Activated T-helper 17 cell treated with anti-CD3 and anti-CD28 coated beads, Interleukin-2, amount 50 U/mL, for 72 hours (primary cell): ENCODE results near the gene TSHZ2. TPM values are rescaled to one million over a fixed set of nuclear protein-coding genes. Genes with fewer than 3 reads are reported as not detected.

ENCODE experiments used
- ATAC-seq: fragments of 150-1000 bp; cut with Tn5 transposase; replicated peaks from 2 replicates; pipeline ENCODE4 v1.10.0; 2021; ENCODE audit warnings: mild to moderate bottlenecking, moderate library complexity
- H3K27ac Mint-ChIP-seq: one replicate; pipeline ENCODE4 v1.8.0; 2022; ENCODE audit warnings: mixed read lengths
- H3K27me3 Mint-ChIP-seq: one replicate; pipeline ENCODE4 v1.8.0; 2022; ENCODE audit warnings: mixed read lengths
- H3K36me3 Mint-ChIP-seq: one replicate; pipeline ENCODE4 v1.8.0; 2022; ENCODE audit warnings: low read depth, mild to moderate bottlenecking, mixed read lengths
- H3K4me1 Mint-ChIP-seq: one replicate; pipeline ENCODE4 v1.8.0; 2022; ENCODE audit warnings: mixed read lengths
- H3K4me3 Mint-ChIP-seq: one replicate; pipeline ENCODE4 v1.8.0; 2022; ENCODE audit warnings: mild to moderate bottlenecking, mixed read lengths
- H3K9me3 Mint-ChIP-seq: one replicate; pipeline ENCODE4 v1.8.0; 2022; ENCODE audit warnings: mixed read lengths
- total RNA-seq, 2 donors: library from RNA; stranded (reverse); gene quantifications; one replicate each; pipeline ENCODE4 v1.2.3, GENCODE V29; 2022

TSHZ2 gene
- total RNA-seq, 2 donors from 2014 or later = 29.8 to 58.2 TPM

DNA sequence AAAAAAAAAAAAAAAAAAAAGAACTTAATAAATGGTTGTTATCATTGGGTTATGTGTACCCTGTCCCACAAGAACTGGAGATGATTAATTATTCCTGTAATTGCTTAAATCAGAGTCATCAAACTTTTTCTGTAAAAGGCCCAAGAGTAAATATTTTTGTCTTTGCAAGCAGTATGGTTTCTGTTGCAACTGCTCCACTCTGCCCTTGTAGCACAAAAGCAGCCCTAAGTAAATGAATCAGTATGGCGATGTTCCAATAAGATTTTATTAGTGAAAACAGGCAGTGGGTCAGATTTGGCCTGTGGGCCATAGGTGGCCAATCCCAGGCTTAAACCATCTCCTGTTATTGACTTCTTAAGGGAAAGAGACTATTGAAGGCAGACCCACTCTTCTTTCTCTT lies 252.7 kb downstream of the TSHZ2 start:
- peak overlapping the region; percentile 67 for H3K27ac Mint-ChIP-seq
- no peak for ATAC-seq

DNA sequence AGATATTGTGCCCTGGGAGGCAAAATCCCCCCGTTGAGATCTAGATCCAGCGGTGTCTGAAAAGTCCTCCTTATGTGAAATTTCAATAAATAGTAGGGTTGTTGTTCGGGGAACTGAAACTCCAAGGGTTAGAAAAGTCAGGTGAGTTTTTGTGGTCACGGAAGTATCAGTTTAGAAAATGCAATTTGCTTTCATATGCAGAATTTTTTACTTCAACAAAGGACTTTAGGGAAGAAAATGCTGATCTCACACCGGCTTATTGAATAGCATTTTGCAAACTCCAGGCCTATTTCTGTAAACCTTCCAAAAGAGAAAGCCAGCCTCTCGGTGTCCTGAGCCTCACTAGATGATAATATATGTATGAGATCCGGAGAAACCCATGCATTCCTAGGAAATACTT lies 254.7 kb downstream of the TSHZ2 start:
- Mint-ChIP-seq H3K27me3 (no peaks in the 10 kb centered on the region), H3K4me1 (peaks cover 11% of the 10 kb centered on the region), H3K9me3 (no peaks in the 10 kb centered on the region), H3K36me3 (no peaks in the 10 kb centered on the region), H3K27ac (no peak overlapping the region), H3K4me3 (no peak overlapping the region)
- ATAC-seq = no peak

More for the DNA sequence above, 252.7 kb downstream of the TSHZ2 start:
- Mint-ChIP-seq H3K27me3 (no peaks in the 10 kb centered on the region), H3K9me3 (no peaks in the 10 kb centered on the region), H3K4me1 (peaks cover 24% of the 10 kb centered on the region), H3K4me3 (peak overlapping the region; percentile 21), H3K36me3 (no peaks in the 10 kb centered on the region)

DNA sequence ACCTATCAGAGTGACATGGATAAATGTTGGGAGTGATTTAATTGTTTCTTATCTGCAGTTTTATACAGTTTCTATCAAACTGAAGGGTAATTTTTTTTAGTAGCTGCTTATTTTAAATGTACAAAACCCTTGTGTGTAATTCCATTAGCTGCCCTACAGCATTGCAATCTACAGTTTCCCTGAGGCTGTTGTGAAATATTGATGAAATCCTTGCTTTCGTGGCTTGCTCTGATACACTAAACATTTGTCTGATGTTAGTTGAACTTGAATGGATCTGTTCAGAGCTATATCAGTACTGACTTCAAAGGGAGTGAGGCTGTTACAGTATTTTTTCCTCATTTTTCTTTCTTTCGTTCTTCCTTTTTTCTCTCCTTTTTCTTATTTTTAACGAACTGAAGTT lies 255.4 kb downstream of the TSHZ2 start:
- no peak overlapping the region for H3K4me3 Mint-ChIP-seq
- no peak overlapping the region for H3K27ac Mint-ChIP-seq

DNA sequence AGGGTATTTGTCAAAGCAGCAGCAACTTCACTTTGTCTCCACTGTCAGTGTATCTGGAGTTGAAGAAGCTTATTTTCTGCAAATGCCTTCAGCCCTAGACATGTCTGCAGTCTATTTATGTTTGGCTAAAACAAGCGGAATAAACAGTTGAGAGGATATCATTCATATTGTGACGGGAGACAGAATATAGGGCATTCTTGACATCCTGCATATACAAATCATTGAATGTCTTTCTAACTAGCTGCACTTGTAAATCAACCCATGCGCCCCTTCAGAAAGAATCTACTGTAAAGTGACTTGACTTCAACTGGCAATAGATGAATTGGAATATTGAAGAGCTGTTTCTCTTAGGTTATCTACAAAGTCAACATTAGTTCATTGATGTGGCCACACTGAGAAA lies 258.9 kb downstream of the TSHZ2 start:
- Mint-ChIP-seq H3K9me3 (peaks cover 7% of the 10 kb centered on the region), H3K36me3 (no peaks in the 10 kb centered on the region), H3K27me3 (no peaks in the 10 kb centered on the region), H3K27ac (no peak overlapping the region), H3K4me1 (no peaks in the 10 kb centered on the region), H3K4me3 (no peak overlapping the region)
- ATAC-seq = no peak

More for the DNA sequence above, 255.4 kb downstream of the TSHZ2 start:
- H3K27me3 Mint-ChIP-seq = no peaks in the 10 kb centered on the region
- no peaks in the 10 kb centered on the region for H3K9me3 Mint-ChIP-seq
- peaks cover 11% of the 10 kb centered on the region for H3K4me1 Mint-ChIP-seq
- H3K36me3 Mint-ChIP-seq = no peaks in the 10 kb centered on the region
- no peak for ATAC-seq

DNA sequence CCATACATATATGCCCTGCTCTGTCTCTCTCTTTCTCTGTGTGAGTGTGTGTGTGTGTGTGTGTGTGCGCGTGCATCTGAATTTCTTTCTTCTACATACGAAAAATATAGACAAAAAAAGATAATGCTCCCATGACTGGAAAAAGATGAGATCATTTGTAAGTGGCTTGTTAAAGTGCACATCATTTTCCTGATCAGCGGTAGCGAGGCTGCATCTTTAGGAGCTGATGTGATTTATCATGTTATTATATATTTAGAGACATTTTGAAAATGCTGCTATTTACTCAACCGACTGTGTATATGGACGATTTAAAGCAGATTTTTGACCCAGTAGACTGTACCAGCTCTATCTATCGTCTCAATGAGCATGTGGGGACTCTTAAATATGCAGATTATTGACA lies 265.3 kb downstream of the TSHZ2 start:
- H3K36me3 Mint-ChIP-seq = no peaks in the 10 kb centered on the region

DNA sequence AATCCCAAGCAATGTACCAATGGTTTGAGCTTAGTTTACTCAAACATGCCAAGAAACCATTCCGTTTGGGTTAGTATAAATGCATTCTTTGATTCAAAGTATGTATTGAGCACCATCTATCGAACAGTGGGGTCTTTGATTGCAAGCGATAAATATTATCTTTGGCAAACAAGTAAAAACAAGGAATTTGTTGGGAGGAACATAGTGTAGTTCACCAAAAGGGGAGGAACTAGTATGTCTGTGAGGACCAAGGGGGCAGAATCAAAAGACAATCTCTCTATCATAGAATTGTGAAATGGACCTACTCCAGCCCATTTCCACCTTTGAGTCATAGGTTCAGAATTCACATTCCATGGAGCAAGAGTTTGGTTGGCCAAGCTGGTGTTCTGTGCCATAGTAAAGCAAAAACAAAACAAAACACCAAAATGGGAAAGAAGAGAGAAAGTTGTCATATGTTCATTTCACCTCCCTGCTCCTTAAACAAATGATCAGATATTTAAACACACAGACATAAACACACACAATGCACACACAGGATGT lies 266.0 kb downstream of the TSHZ2 start:
- Mint-ChIP-seq H3K9me3 (peaks cover 9% of the 10 kb centered on the region), H3K36me3 (no peaks in the 10 kb centered on the region), H3K27ac (no peak overlapping the region), H3K4me1 (peaks cover 6% of the 10 kb centered on the region), H3K4me3 (no peak overlapping the region), H3K27me3 (no peaks in the 10 kb centered on the region)
- no peak for ATAC-seq

More for the DNA sequence above, 265.3 kb downstream of the TSHZ2 start:
- Mint-ChIP-seq H3K4me3 (no peak overlapping the region), H3K4me1 (no peaks in the 10 kb centered on the region), H3K27me3 (no peaks in the 10 kb centered on the region), H3K9me3 (peaks cover 9% of the 10 kb centered on the region), H3K27ac (no peak overlapping the region)
- no peak for ATAC-seq

DNA sequence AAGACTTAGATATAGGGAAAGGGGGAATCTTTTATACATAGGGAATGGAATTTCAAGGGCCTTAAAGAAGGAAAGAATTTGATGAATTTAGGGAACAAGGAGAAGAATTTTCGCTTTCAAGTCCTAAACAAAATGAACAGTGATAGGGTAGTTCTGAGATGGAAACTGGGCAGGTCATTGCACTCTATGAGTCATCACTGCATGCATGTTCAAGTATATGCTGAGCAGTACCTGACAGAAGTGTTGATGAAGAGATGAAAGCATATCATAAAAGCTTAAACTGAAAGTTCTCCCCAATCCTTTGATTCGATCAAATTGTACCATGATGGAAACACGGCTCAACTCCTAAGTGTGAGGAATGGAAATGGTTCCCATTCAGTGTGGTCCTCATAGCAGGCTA lies 271.0 kb downstream of the TSHZ2 start:
- Mint-ChIP-seq H3K4me3 (no peak overlapping the region), H3K4me1 (peaks cover 19% of the 10 kb centered on the region), H3K36me3 (no peaks in the 10 kb centered on the region), H3K9me3 (no peaks in the 10 kb centered on the region), H3K27ac (no peak overlapping the region), H3K27me3 (no peaks in the 10 kb centered on the region)
- ATAC-seq = peak; percentile 39

DNA sequence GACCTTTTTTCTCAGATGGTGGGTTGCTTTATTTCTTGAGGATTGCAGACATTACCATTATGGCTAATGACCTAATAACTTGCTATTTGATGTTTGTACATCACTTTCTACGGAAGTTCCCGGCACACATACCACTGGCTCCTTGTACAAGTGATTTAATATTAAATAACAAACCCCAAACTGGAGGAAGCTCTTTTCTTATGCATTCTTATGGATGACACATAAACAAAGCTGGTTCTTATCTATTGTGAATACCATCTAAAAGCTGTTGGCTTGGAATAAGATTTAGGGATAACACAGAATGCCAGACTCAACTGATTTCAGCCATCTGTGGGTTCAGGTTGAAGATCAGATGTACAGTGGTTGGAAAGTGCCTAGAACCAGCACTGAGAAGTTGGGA lies 272.6 kb downstream of the TSHZ2 start:
- Mint-ChIP-seq H3K4me1 (peaks cover 19% of the 10 kb centered on the region), H3K27me3 (no peaks in the 10 kb centered on the region), H3K9me3 (no peaks in the 10 kb centered on the region), H3K36me3 (no peaks in the 10 kb centered on the region), H3K27ac (no peak overlapping the region), H3K4me3 (no peak overlapping the region)
- no peak for ATAC-seq

DNA sequence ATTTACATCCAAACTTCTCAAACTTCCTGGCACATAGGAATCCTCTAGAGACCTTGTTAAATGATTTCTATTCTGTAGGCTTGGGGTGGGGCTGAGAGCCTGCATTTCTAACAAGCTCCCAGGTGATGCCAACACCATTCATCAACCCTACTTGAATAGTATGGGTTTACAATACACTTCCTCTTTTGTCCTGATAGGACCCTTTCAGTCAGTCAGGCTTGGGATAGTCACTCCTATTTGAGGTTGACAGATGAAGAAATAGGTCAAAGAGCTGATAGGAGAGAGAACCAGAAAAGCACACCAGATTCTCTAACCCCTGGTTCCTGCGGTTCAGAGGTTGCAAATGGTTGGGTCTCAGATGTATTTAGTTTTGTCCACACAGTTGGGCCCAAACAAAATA lies 273.4 kb downstream of the TSHZ2 start:
- Mint-ChIP-seq H3K4me1 (peaks cover 19% of the 10 kb centered on the region), H3K36me3 (no peaks in the 10 kb centered on the region), H3K27ac (no peak overlapping the region), H3K4me3 (no peak overlapping the region), H3K27me3 (no peaks in the 10 kb centered on the region), H3K9me3 (no peaks in the 10 kb centered on the region)
- no peak for ATAC-seq

DNA sequence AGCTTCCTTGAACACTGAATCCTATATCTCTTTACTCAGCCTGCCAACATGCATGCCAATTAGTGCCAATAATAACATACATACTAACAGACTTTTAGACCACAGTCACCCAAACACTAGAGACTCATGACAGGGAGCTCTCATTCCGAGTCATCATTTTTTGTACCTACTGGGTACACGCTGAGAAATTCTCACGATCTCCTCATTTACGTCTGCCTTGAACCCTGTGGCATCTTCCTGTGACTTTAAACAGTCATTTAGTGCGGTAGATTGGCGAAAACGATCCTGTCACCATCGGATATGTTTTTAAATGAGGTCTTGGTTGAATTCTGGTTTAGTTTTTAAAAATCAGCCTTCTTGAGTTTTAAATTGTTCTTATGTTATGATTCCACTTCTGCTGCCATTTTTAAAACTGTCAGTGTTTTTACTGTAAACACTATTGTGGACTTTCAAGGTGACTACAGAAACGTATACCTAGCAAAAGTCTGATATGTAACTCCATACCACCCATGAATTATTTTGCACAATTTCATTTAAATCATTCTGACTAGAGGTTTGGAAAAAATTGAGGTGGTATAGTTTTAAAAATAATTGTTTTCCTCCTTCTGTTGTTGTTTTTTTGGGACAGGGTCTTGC lies 275.4 kb downstream of the TSHZ2 start:
- no peaks in the 10 kb centered on the region for H3K36me3 Mint-ChIP-seq
- H3K27ac Mint-ChIP-seq = peak overlapping the region; percentile 15
- no peak overlapping the region for H3K4me3 Mint-ChIP-seq
- peak; percentile 84 for ATAC-seq
- H3K4me1 Mint-ChIP-seq = peaks cover 19% of the 10 kb centered on the region
- H3K9me3 Mint-ChIP-seq = no peaks in the 10 kb centered on the region
- no peaks in the 10 kb centered on the region for H3K27me3 Mint-ChIP-seq

DNA sequence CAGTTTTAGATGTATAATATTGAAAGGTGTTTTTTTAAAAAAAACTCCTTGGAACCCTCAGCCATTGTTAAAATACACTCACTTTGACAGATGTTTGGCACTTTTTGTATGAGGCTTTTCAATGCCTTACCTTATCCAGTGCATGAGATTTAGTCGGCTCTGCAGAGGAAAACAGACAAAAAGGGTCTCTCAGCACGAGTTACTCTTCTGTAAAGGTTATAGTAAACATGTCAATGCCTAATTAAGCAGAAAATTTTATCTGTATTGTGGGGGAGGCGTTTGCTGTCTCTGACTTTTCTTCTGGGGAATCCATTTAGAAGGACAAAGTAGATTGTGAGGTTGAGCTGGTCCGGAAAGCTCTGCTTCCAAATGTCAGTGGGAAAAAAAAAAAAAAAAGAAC lies 278.3 kb downstream of the TSHZ2 start:
- Mint-ChIP-seq H3K9me3 (no peaks in the 10 kb centered on the region), H3K27ac (no peak overlapping the region), H3K4me3 (no peak overlapping the region), H3K4me1 (peaks cover 16% of the 10 kb centered on the region), H3K36me3 (peaks cover 25% of the 10 kb centered on the region), H3K27me3 (no peaks in the 10 kb centered on the region)
- no peak for ATAC-seq

DNA sequence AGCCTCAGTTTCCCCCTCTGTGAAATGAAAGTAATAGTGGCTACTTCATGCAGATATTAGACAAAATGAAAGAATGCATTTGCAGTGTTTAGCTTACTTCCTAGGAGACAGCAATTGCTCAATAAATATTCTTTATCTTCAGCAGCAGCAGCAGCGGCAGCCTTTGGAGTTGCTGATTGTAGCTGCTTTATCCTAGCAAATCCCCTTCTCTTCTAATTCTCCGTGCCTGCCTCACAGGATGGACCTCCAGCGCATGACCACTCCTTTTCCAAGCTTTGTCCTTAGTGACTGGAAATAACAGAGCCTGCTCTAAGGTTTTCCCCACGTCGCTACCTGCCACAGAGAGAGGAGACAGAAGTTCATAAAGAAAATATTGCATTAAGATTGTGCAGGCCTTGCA lies 279.8 kb downstream of the TSHZ2 start:
- no peaks in the 10 kb centered on the region for H3K27me3 Mint-ChIP-seq

DNA sequence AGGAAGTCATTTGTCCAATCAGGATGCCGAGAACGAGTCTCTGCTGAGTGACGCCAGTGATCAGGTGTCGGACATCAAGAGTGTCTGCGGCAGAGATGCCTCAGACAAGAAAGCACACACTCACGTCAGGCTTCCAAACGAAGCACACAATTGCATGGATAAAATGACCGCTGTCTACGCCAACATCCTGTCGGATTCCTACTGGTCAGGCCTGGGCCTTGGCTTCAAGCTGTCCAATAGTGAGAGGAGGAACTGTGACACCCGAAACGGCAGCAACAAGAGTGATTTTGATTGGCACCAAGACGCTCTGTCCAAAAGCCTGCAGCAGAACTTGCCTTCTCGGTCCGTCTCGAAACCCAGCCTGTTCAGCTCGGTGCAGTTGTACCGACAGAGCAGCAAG lies 281.5 kb downstream of the TSHZ2 start:
- Mint-ChIP-seq H3K9me3 (no peaks in the 10 kb centered on the region), H3K27ac (no peak overlapping the region), H3K36me3 (peaks cover 48% of the 10 kb centered on the region), H3K27me3 (no peaks in the 10 kb centered on the region), H3K4me1 (peaks cover 5% of the 10 kb centered on the region), H3K4me3 (no peak overlapping the region)
- no peak for ATAC-seq

More for the DNA sequence above, 279.8 kb downstream of the TSHZ2 start:
- Mint-ChIP-seq H3K4me3 (no peak overlapping the region), H3K27ac (no peak overlapping the region), H3K4me1 (peaks cover 10% of the 10 kb centered on the region), H3K9me3 (no peaks in the 10 kb centered on the region), H3K36me3 (peaks cover 37% of the 10 kb centered on the region)
- ATAC-seq = no peak

DNA sequence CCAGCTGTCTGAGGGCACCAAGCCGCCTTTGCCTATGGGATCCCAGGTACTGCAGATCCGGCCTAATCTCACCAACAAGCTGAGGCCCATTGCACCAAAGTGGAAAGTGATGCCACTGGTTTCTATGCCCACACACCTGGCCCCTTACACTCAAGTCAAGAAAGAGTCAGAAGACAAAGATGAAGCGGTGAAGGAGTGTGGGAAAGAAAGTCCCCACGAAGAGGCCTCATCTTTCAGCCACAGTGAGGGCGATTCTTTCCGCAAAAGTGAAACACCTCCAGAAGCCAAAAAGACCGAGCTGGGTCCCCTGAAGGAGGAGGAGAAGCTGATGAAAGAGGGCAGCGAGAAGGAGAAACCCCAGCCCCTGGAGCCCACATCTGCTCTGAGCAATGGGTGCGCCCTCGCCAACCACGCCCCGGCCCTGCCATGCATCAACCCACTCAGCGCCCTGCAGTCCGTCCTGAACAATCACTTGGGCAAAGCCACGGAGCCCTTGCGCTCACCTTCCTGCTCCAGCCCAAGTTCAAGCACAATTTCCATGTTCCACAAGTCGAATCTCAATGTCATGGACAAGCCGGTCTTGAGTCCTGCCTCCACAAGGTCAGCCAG lies 283.0 kb downstream of the TSHZ2 start:
- Mint-ChIP-seq H3K4me1 (peaks cover 10% of the 10 kb centered on the region), H3K36me3 (peaks cover 48% of the 10 kb centered on the region)

DNA sequence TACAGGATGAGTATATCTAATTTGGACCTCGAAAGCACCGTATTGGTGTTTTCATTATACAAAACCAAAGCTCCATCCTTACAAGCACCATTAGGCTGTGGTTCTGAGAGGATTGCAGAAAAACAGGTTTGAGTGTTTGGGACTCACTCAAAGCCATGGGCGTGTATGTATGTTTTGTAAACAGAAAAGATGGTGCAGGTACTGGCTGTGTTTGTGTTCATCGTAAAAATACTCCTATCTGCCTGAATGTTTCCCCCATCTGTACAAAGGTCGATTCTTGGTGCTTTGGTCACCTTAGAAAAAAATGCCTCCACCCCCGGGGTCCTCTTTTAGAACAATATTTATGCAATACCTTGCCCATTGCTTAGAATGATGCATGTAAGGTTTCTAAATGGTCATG lies 286.6 kb downstream of the TSHZ2 start:
- no peaks in the 10 kb centered on the region for H3K27me3 Mint-ChIP-seq
- peaks cover 40% of the 10 kb centered on the region for H3K36me3 Mint-ChIP-seq
- H3K9me3 Mint-ChIP-seq = no peaks in the 10 kb centered on the region
- no peak overlapping the region for H3K27ac Mint-ChIP-seq
- H3K4me1 Mint-ChIP-seq = peaks cover 10% of the 10 kb centered on the region
- no peak overlapping the region for H3K4me3 Mint-ChIP-seq
- no peak for ATAC-seq

More for the DNA sequence above, 283.0 kb downstream of the TSHZ2 start:
- peak; percentile 81 for ATAC-seq
- Mint-ChIP-seq H3K9me3 (no peaks in the 10 kb centered on the region), H3K27me3 (no peaks in the 10 kb centered on the region), H3K27ac (no peak overlapping the region), H3K4me3 (no peak overlapping the region)
